IMR-90 (cell line): Measurements from ENCODE around the gene ACTN1. TPM values are rescaled to one million over a fixed set of nuclear protein-coding genes. Genes with fewer than 3 reads are reported as not detected.

Source experiments
- ATAC-seq: fragments of 200-7000 bp; cut with Tn5 transposase; 2 replicates; pipeline ENCODE4 v1.9.1; 2020; ENCODE audit warnings: low read depth, mild to moderate bottlenecking, moderate library complexity
- BruUV-seq: library from RNA; stranded (reverse); fragments of 400-500 nt; replicated peaks from 2 replicates; lab custom pipeline; 2021; lab: Mats Ljungman, UMichigan
- CTCF ChIA-PET: fragments of 300-600 bp; formaldehyde crosslinking; extraction: SDS; loops from one replicate; lab custom pipeline; 2021; ENCODE audit warnings: antibody characterized with exemption; lab: Yijun Ruan, JAX
- POLR2A ChIA-PET: fragments of 300-600 bp; sonication (Branson Sonifier 250); formaldehyde crosslinking; loops from one replicate; lab custom pipeline; 2022; ENCODE audit warnings: antibody characterized with exemption; ENCODE audit not compliant: unreplicated experiment; lab: Charles Lee
- DNase-seq: peaks from one replicate; pipeline ENCODE4 v3.0.0; 2013
- H2AFZ ChIP-seq: replicated peaks from 2 replicates; pipeline ENCODE3; 2013; ENCODE audit warnings: low read length, mild to moderate bottlenecking; ENCODE audit not compliant: poor library complexity
- H2AK5ac ChIP-seq: 2 replicates; pipeline ENCODE4 v1.6.1; 2013; ENCODE audit warnings: low read depth, low read length, inconsistent platforms
- H2AK9ac ChIP-seq: replicated peaks from 2 replicates; pipeline ENCODE3; 2013; ENCODE audit warnings: mild to moderate bottlenecking, low read depth, low read length, moderate library complexity; ENCODE audit not compliant: poor library complexity
- H2BK120ac ChIP-seq: 2 replicates; pipeline ENCODE4 v1.6.1; 2013; ENCODE audit warnings: low read depth, low read length, inconsistent platforms
- H2BK15ac ChIP-seq: 3 replicates; pipeline ENCODE4 v1.6.1; 2013; ENCODE audit warnings: low read depth, low read length, inconsistent platforms
- H2BK20ac ChIP-seq: 2 replicates; pipeline ENCODE4 v1.6.1; 2013; ENCODE audit warnings: low read depth, mild to moderate bottlenecking, inconsistent platforms, low read length, moderate library complexity
- H2BK5ac ChIP-seq: 2 replicates; pipeline ENCODE4 v1.6.1; 2013; ENCODE audit warnings: mild to moderate bottlenecking, low read depth, low read length, inconsistent platforms; ENCODE audit not compliant: poor library complexity, severe bottlenecking
- H3K14ac ChIP-seq: replicated peaks from 2 replicates; pipeline ENCODE4 v1.6.1; 2013; ENCODE audit warnings: low read depth, low read length, inconsistent platforms
- H3K18ac ChIP-seq: 2 replicates; pipeline ENCODE4 v1.6.1; 2013; ENCODE audit warnings: low read depth, low read length, control low read depth
- H3K23ac ChIP-seq: 2 replicates; pipeline ENCODE4 v1.6.1; 2013; ENCODE audit warnings: low read depth, low read length, inconsistent platforms
- H3K27ac ChIP-seq: 2 replicates; pipeline ENCODE4 v1.5.1; 2013; ENCODE audit warnings: mild to moderate bottlenecking, control low read depth, low read length; ENCODE audit not compliant: insufficient read depth
- H3K27me3 ChIP-seq: 2 replicates; pipeline ENCODE4 v1.6.1; 2013; ENCODE audit warnings: low read length; ENCODE audit not compliant: control insufficient read depth, insufficient read depth
- H3K36me3 ChIP-seq: 2 replicates; pipeline ENCODE4 v1.6.1; 2013; ENCODE audit warnings: low read length, mixed read lengths; ENCODE audit not compliant: control insufficient read depth, insufficient read depth
- H3K4ac ChIP-seq: 2 replicates; pipeline ENCODE4 v1.6.1; 2013; ENCODE audit warnings: low read depth, low read length, inconsistent platforms
- H3K4me1 ChIP-seq: 2 replicates; pipeline ENCODE4 v1.6.1; 2013; ENCODE audit warnings: low read length, mixed read lengths; ENCODE audit not compliant: control insufficient read depth, insufficient read depth
- H3K4me2 ChIP-seq: 2 replicates; pipeline ENCODE4 v1.6.1; 2013; ENCODE audit warnings: low read depth, mild to moderate bottlenecking, control low read depth, low read length, moderate library complexity
- H3K4me3 ChIP-seq: 2 replicates; pipeline ENCODE4 v1.5.1; 2013; ENCODE audit warnings: low read depth, mild to moderate bottlenecking, control low read depth, low read length, moderate library complexity; ENCODE audit not compliant: insufficient read depth
- H3K56ac ChIP-seq: 2 replicates; pipeline ENCODE4 v1.6.1; 2013; ENCODE audit warnings: low read length, inconsistent platforms; ENCODE audit not compliant: insufficient read depth; ENCODE audit errors: extremely low read depth
- H3K79me1 ChIP-seq, 2 experiments: 2 replicates each; pipeline ENCODE4 v1.6.1; 2013; ENCODE audit warnings: low read length in 2 of 2, inconsistent platforms in 1 of 2, low read depth in 1 of 2
- H3K9ac ChIP-seq: 2 replicates; pipeline ENCODE4 v1.6.1; 2013; ENCODE audit warnings: low read depth, low read length, control low read depth
- H3K9me1 ChIP-seq: 2 replicates; pipeline ENCODE4 v1.6.1; 2013; ENCODE audit warnings: low read length, inconsistent platforms; ENCODE audit not compliant: insufficient read depth
- H3K9me3 ChIP-seq: 2 replicates; pipeline ENCODE4 v1.6.1; 2013; ENCODE audit warnings: low read length; ENCODE audit not compliant: control insufficient read depth, insufficient read depth
- H4K20me1 ChIP-seq: 2 replicates; pipeline ENCODE4 v1.6.1; 2013; ENCODE audit warnings: low read length, inconsistent platforms; ENCODE audit not compliant: insufficient read depth
- H4K5ac ChIP-seq: 2 replicates; pipeline ENCODE4 v1.6.1; 2013; ENCODE audit warnings: mild to moderate bottlenecking, low read depth, low read length, control low read depth
- H4K8ac ChIP-seq, 2 experiments: 2 replicates each; pipeline ENCODE4 v1.6.1; 2013; ENCODE audit warnings: low read depth in 2 of 2, low read length in 2 of 2, control low read depth in 1 of 2, inconsistent platforms in 1 of 2
- H4K91ac ChIP-seq: 2 replicates; pipeline ENCODE4 v1.6.1; 2013; ENCODE audit warnings: low read depth, low read length, inconsistent platforms; ENCODE audit not compliant: insufficient read depth
- BHLHE40 ChIP-seq: fragments of 150-350 bp; IDR thresholded peaks from 2 replicates; pipeline ENCODE4 v1.6.1; 2016; ENCODE audit warnings: mild to moderate bottlenecking, low read depth, low read length
- NFE2L2 ChIP-seq: fragments of 150-350 bp; IDR thresholded peaks from 2 replicates; pipeline ENCODE4 v1.6.1; 2016; ENCODE audit warnings: low read depth, mild to moderate bottlenecking, low read length
- RCOR1 ChIP-seq: IDR thresholded peaks from 2 replicates; pipeline ENCODE4 v1.6.1; 2012; ENCODE audit warnings: mild to moderate bottlenecking, low read length, improper control_type of control experiment; ENCODE audit not compliant: insufficient replicate concordance
- SMC3 ChIP-seq: fragments of 150-350 bp; IDR thresholded peaks from 2 replicates; pipeline ENCODE4 v1.6.1; 2016; ENCODE audit warnings: low read depth, mild to moderate bottlenecking, antibody characterized with exemption, low read length, moderate library complexity
- WGBS, 2 experiments: methylation state at CpG; one replicate each; pipeline versions ENCODE4 v1.1.5 to v1.1.7; 2013; ENCODE audit warnings: missing lambda C conversion rate in 2 of 2; ENCODE audit not compliant: insufficient read length in 1 of 2; ENCODE audit errors: extremely low coverage in 2 of 2; 5-methylcytosine and 5-hydroxymethylcytosine counted together
- dilution Hi-C: fragments of 300-500 bp; cut with HindIII; formaldehyde crosslinking; loops from one replicate; pipeline ENCODE4 v1.14.3; 2018; ENCODE audit warnings: low sequenced_read_pairs; ENCODE audit not compliant: unreplicated experiment
- in situ Hi-C: fragments of 300-500 bp; cut with MboI; formaldehyde crosslinking; loops from 3 replicates; pipeline ENCODE4 v1.14.3; 2019; ENCODE audit warnings: low sequenced_read_pairs, inconsistent platforms, mixed read lengths
- intact Hi-C: fragments of 100-400 bp; cut with micrococcal nuclease; formaldehyde crosslinking; loops from 2 replicates; pipeline ENCODE4 v1.10.0; 2022
- polyA plus RNA-seq, 3 experiments: library from polyadenylated mRNA; depleted of rRNA; stranded (reverse); fragments of >200 nt; gene quantifications; 2 replicates each; pipeline ENCODE4 v1.2.3, GENCODE V29; 2012; ENCODE audit warnings: low replicate concordance in 1 of 3
- total RNA-seq: library from RNA; depleted of rRNA; stranded (reverse); fragments of >200 nt; gene quantifications from 2 replicates; pipeline ENCODE4 v1.2.3, GENCODE V29; 2012

Gene ACTN1
- total and polyA plus RNA-seq, 2 of the 4 experiments (the other 2 are of a cell fraction), result 684 to 766 TPM

GRCh38 chr14:68924186-68925158, 54.6 kb downstream of the ACTN1 start:
- Histone ChIP-seq H3K9ac (peak overlapping the region; percentile 7; the same call in 1 of the 2 replicates), H3K36me3 (peaks cover 70% of the 10 kb centered on the region), H2BK15ac (no peak overlapping the region; the same call in 2 of the 3 replicates), H2AFZ (no peak overlapping the region), H3K4me1 (peaks cover 52% of the 10 kb centered on the region), H2AK5ac (peak overlapping the region; percentile 31), H3K23ac (peak overlapping the region; percentile 83; the same call in 1 of the 2 replicates), H3K4ac (peak overlapping the region; percentile 22), H3K27ac (peak overlapping the region; percentile 67), H3K9me3 (no peaks in the 10 kb centered on the region), H3K56ac (no peak overlapping the region), H3K79me1 (peaks cover 11 to 98% of the 10 kb centered on the region in 2 experiments; a peak in 3 of 4 replicates), H4K8ac (peak overlapping the region in 1 of 2 experiments; percentile 27; a peak in 2 of 4 replicates), H2AK9ac (peak overlapping the region; percentile 31), H3K27me3 (no peaks in the 10 kb centered on the region), H2BK120ac (peak overlapping the region; percentile 3; the same call in 1 of the 2 replicates), H3K4me2 (peak overlapping the region; percentile 7; the same call in 1 of the 2 replicates), H3K9me1 (peaks cover 59% of the 10 kb centered on the region), H3K18ac (0 out of 2 replicates have a peak overlapping the region, but pooled peaks have one; percentile 17), H4K5ac (peak overlapping the region; percentile 37; the same call in 1 of the 2 replicates), H3K4me3 (no peak overlapping the region), H2BK5ac (peak overlapping the region; percentile 74), H3K14ac (peak overlapping the region; percentile 64), H4K91ac (no peak overlapping the region; the same call in 1 of the 2 replicates), H4K20me1 (peaks cover 100% of the 10 kb centered on the region), H2BK20ac (no peak overlapping the region)
- POLR2A ChIA-PET, result no interaction called here
- in situ Hi-C loops (no loop called here), intact Hi-C loops (no loop called here), dilution Hi-C loops (no loop called here)
- TF ChIP-seq NFE2L2 (peak; percentile 23; the same call in 1 of the 2 replicates), SMC3 (no peak), BHLHE40 (no peak), RCOR1 (no peak)
- 100% methylated on average over 2 of the region's 12 CpGs; no CpG with 5 or more reads in 1 of the 2 experiments for WGBS, 2 experiments
- no peak for DNase-seq
- CTCF ChIA-PET, result interaction anchor here (0.8 kb wide), 1 partner anchor 166 kb away, joined by 3 read pairs; no protein-coding TSS in a partner anchor
- no TSS peak for BruUV-seq
- ATAC-seq, result peak; percentile 73
